Retinal pigment epithelial cell (primary cell): Measurements from ENCODE around the gene LRG1.
"Not testable (repeated sequence)": the region's sequence is repeated elsewhere in the genome, so short reads cannot be mapped to it uniquely, and the experiment has no call there.

ENCODE experiments used
- DNase-seq: peaks from one replicate; pipeline ENCODE4 v3.0.0-alpha.2; 2010; ENCODE audit warnings: low read depth
- H3K4me3 ChIP-seq: 2 replicates; pipeline ENCODE4 v1.5.1; 2011; ENCODE audit warnings: mild to moderate bottlenecking, low read length, control low read depth, moderate library complexity
- CTCF ChIP-seq: conservative IDR thresholded peaks from 2 replicates; pipeline ENCODE4 v1.5.1; 2011; ENCODE audit warnings: low read depth, low read length, control low read depth, inconsistent platforms

LRG1 gene

DNA sequence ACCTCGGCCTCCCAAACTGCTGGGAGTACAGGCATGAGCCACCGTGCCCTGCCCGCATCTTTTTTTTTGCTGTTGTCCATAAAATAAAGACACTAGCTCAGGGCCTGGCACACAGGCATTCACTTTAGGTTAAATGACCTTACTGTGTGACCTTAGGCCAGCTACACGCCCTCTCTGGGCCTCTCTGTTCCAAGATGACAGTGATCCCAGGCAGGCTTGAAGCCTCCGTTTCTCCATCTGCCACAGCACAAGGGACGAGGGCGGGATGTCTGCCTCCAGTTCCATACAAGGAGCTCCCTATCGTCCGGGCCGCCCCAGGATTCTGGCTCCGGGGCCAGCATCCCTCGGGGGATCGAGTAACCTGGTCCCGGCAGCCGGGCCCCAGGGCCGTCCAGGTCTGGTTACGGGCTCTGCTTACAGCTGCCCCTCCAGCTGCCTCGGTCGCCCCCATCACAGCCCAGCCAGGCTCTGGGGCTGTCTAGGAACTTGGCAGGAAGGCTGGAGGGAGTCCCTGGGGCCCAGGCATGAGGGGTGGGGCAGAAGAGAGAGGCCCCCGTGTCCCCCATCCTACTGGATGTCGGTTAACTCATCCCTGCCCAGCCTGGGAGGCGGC lies 31.6 kb upstream of the LRG1 start:
- TF ChIP-seq CTCF, result no peak
- H3K4me3 ChIP-seq, result no peak overlapping the region
- DNase-seq, result no peak

DNA sequence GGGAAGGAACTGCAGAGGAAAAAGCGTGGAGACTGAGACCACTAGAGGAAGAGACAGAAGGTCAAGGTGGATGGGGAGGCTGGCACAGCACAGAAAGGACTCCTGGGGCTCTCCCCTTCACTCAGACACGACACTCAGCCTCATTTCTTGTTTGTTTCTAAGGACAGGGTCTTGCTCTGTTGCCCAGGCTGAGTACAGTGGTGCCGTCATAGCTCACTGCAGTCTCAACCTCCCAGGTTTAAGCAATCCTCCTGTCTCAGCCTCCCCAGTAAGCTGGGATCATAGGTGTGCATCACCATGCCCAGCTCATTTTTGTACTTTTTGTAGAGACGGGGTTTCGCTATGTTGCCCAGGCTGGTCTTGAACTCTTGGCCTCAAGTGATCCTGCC lies 31.1 kb upstream of the LRG1 start:
- no peak for TF ChIP-seq CTCF
- no peak overlapping the region for H3K4me3 ChIP-seq
- DNase-seq, result no peak

GRCh38 chr19:4570402-4570801 lies 30.6 kb upstream of the LRG1 start:
- TF ChIP-seq CTCF, result no peak
- no peak for DNase-seq
- H3K4me3 ChIP-seq, result no peak overlapping the region

DNA sequence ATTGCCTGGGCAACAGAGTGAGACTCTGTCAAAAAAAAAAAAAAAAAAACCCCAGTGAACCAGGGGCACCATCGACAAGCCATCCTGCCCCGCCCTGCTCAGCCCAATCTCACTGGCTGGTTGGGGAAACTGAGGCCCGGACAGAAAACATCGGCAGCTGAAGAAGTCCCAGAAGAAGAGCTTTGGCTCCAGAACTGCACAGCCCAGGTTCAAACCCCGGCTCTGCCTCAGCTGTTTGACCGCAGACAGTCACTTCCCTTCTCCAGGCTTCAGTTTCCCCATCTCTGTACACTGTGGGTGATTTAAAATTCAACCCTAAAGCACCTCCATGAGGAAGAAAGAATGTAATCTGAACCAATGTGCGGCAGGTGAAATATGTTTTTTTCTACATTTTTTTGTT lies 29.1 kb upstream of the LRG1 start:
- no peak overlapping the region for H3K4me3 ChIP-seq
- DNase-seq, result no peak
- TF ChIP-seq CTCF, result no peak

GRCh38 chr19:4567584-4568071 lies 27.8 kb upstream of the LRG1 start:
- no peak overlapping the region for H3K4me3 ChIP-seq
- DNase-seq, result no peak
- peak; percentile 93 for TF ChIP-seq CTCF

GRCh38 chr19:4566402-4567051 lies 26.7 kb upstream of the LRG1 start:
- DNase-seq, result no peak
- no peak overlapping the region for H3K4me3 ChIP-seq
- TF ChIP-seq CTCF, result no peak

- not testable (repeated sequence) for DNase-seq, H3K4me3 ChIP-seq
Observed at GRCh38 chr19:4563562-4563961, 23.7 kb upstream of the LRG1 start.

GRCh38 chr19:4562085-4562484 lies 22.2 kb upstream of the LRG1 start:
- DNase-seq, result not testable (repeated sequence)

More at GRCh38 chr19:4562085-4562484, 22.2 kb upstream of the LRG1 start:
- not testable (repeated sequence) for H3K4me3 ChIP-seq
